GM15510 (cell line): ENCODE measurements around the gene TBATA.

Source experiments
- POLR2A ChIP-seq: IDR thresholded peaks from 3 replicates; pipeline ENCODE4 v1.6.1; 2011; ENCODE audit warnings: borderline replicate concordance; ENCODE audit not compliant: insufficient read length; ENCODE audit errors: extremely low read depth

TBATA gene, protein sequence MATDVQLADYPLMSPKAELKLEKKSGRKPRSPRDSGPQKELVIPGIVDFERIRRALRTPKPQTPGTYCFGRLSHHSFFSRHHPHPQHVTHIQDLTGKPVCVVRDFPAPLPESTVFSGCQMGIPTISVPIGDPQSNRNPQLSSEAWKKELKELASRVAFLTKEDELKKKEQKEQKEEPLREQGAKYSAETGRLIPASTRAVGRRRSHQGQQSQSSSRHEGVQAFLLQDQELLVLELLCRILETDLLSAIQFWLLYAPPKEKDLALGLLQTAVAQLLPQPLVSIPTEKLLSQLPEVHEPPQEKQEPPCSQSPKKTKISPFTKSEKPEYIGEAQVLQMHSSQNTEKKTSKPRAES

DNA sequence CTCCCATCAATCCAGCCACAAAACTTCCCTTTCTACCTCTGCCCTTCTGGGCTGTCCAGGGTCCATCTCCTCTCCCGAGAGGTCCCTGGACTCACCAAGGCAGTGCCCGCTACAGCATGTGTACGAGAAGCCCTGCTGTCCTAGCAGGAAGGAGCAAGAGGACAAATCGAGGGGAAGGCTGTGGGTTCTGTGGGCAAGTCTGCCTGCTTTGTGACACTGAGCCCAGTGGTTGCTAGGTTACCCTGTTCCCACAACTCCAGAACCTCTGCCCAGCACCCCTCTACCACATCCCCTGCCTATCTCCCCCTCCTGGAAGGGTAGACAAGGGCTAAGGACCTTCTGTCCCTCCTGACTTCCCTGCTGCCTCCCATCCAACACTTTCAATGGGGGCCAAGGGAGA lies at the start of gene TBATA:
TSS of gene TBATA (minus strand) at position 188 of the 400 bp plus-strand sequence. CDS start 1,998 bp downstream, outside the sequence.
- no peak for TF ChIP-seq POLR2A

GRCh38 chr10:70834441-70835151 lies 49.4 kb upstream of the TBATA start:
- TF ChIP-seq POLR2A, result no peak

DNA sequence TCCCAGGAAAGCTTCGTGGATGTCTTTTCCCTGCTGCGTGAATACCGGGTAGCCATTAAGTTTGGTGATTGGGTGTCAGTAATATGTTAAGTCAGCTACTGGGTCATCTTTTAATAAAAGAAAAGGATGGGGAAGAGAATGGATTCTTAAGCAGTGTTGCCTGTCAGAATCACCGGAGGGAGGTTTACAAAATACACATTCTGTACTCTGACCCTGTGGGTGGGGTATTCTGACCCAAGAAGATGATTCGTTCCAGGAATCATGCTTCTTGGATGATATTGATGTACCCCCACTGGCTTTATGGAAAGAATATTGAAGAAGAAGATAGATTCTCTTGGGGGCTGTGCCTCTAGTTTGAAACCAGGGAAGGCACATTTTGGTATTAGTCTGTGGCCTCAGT lies 48.8 kb upstream of the TBATA start:
- no peak for TF ChIP-seq POLR2A

- TF ChIP-seq POLR2A, result no peak
Measured at GRCh38 chr10:70833601-70834000, 48.4 kb upstream of the TBATA start.

GRCh38 chr10:70832852-70833528 lies 47.8 kb upstream of the TBATA start:
- no peak for TF ChIP-seq POLR2A

DNA sequence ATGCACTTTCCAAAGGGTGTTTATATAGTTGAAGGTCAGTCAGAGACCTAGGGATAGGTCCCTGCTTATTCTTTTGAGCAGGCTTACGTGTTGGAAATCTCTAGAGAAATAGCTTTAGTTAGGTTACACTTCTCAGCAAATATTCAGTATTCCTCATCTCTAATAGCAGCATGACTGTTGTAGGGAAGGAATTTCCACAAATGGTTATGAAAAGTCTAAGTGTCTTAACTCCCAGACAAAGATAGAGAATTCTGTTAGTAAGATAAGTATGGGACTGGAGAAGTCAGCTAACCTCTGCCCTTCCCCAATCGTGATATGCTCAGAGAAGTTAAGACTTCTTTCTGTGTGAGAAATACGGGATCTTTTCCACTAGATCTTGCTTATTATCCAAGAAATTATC lies 47.0 kb upstream of the TBATA start:
- no peak for TF ChIP-seq POLR2A

- no peak for TF ChIP-seq POLR2A
Measured at GRCh38 chr10:70830164-70830563, 45.0 kb upstream of the TBATA start.

DNA sequence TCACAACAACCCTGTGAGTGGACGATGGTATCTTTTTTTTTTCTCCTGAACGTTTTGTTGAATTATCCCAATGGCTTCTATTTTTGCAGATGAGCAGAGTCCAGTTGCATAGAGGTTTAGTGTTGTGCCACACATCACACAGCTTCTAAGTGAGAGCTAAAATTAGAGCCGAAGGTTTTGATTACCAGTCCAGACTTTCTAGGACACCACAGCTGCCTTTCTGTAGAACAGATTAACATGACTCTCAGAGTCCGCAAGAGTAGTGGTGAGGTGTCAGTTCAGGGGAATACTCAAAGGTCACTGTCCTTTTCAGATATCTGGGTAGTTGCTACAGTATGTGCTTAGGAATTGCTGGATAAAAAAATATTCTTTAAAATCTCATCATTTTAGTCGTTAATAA lies 44.4 kb upstream of the TBATA start:
- no peak for TF ChIP-seq POLR2A

GRCh38 chr10:70828923-70829322 lies 43.7 kb upstream of the TBATA start:
- TF ChIP-seq POLR2A, result no peak

- no peak for TF ChIP-seq POLR2A
Measured at GRCh38 chr10:70827086-70827757, 42.0 kb upstream of the TBATA start.

- TF ChIP-seq POLR2A, result no peak
Measured at GRCh38 chr10:70822076-70822820, 37.1 kb upstream of the TBATA start.

DNA sequence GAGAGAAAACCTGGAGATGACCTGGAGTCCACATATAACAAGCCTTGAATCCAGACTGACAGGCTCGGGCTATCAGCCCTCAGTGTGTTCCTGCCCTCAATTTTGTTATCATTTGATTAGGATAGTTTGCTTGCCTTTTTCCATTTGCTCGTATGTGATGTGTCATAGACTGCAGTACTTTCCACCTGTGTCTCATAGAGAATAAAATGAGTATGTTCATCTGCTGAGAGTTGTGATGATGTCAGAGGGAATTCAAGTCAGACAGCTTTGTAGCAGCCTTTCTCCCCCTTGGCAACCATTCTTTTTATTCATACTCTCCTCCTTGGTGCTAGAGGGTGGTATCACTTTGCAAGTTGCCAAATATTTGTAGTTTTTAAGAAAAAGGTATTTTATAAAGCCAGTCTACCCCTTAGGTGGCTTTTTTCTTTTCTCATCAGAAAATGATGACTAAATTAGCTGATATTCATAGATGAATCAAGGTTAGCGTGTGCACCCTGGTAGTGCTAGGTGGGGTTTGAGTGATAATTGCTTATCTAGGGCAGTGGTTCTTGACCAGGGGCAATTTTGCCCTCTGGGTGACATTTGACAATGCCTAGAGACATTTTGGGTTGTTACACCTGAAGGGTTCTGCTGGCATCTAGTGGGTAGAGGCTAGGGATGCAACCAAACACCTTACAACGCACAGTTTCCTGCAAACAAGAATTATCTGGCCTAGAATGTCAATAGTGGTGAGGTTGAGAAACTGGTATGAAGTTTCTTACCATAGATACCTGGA lies 36.0 kb upstream of the TBATA start:
- no peak for TF ChIP-seq POLR2A

DNA sequence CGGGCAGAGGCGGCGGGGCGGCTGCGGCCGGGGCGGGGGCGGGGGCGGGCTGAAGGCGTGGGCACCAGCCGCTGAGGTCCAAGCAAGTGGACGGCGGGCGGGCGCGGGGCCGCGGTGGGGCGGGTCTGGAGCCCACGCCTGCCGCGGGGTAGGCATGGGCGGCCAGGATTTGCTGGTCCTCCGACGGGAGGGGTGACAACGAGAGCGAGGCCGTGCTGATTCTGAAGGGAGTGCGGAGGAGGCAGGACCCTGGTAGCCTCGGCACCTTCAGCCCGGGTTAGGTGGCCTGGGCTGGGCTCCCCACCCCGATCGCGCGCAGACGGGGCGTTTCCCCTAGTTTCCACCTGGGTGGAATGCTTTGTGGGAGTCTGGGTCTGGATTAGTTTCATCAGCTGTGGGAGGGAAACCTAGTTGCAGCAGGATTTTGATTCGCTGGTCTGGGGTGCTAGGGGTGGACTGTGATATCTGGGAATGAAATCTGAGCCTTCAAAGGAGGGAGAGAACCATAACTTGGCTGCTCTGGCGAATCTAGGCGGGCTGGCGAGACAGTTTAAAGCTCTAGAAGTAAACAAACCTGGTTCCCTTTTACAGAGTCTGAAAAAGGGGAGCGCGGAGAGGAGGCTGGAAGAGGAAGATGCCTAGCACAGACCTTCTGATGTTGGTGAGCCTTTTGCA lies 31.2 kb upstream of the TBATA start:
- no peak for TF ChIP-seq POLR2A

GRCh38 chr10:70815504-70816219 lies 30.5 kb upstream of the TBATA start, which contains the start of gene SGPL1:
SGPL1 (plus strand) TSS chr10:70815948; CDS start chr10:70816854, 906 bp downstream.
- peak; percentile 81 for TF ChIP-seq POLR2A
